ENCODE measurements around the gene PACSIN2. TPM values are rescaled to one million over a fixed set of nuclear protein-coding genes. Genes with fewer than 3 reads are reported as not detected.

The PACSIN2 gene
- total RNA-seq, 1 donor from 2014 or later = 48.6 TPM

DNA sequence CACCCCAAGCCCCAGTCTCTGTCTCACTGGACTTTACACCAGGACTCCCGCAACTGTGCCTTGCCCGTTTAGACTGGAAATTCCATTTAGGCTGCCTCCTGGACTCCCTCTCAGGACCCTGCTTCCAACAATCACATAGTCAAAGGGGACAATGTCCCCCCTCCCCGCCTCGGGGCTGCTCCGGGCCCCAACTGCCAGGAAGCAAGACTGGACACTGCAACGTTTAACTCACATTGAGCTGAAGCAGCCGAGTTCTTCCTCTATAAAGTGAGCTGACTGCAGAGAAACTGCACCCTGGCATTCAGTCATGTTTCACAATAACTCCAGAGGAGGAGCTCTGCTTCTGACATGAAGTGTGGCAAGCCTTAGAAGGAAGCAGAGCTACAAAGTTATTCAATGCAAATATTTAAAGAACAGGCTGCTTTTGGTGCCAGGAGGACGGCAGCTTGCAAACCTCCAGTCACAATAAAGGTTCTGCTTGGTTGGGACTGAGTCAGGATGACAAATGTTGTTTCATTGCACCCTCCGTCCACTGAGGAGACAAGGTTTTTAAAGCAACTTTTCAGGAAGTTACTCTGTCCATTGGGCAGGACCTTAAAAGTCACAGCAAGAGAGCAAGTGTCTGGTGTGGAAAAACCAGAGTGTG, 19.9 kb downstream of the PACSIN2 start:
- peak; percentile 87 for ATAC-seq
- intact Hi-C loops (cut with DNase I) = no loop called here
- no peak for DNase-seq (ENCODE audit: low spot score)

DNA sequence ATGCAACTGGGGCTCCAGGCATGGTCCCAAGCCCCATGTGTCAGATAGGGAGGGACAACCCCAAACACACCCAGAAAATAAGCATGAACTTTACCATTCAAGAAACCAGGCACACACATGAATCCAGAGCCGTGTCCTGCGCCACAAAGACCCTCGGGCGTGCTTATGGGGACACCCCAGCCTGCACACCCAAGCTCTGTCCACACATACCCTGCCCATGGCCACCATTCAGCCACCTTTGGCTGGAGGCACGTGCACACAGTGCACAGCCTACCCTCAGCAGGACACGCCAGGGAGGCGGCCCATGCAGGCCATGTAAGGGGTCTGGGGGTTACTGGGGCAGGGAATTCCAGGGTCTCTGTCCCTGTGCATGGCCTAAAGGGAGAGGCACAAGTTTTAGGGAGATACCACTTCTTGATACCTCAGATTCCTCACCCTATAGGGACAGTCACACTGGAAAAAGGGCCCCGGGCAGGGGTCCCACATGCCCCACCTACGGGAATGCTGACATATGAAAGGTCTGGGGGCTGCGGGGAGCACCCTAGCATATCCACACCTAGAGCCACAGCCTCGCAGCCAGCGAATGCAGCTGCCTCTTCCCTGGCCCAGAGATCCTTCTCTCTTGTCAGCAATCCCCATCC, 20.6 kb downstream of the PACSIN2 start:
- intact Hi-C loops (cut with DNase I) = no loop called here
- DNase-seq (ENCODE audit: low spot score) = no peak
- peak; percentile 18 for ATAC-seq

DNA sequence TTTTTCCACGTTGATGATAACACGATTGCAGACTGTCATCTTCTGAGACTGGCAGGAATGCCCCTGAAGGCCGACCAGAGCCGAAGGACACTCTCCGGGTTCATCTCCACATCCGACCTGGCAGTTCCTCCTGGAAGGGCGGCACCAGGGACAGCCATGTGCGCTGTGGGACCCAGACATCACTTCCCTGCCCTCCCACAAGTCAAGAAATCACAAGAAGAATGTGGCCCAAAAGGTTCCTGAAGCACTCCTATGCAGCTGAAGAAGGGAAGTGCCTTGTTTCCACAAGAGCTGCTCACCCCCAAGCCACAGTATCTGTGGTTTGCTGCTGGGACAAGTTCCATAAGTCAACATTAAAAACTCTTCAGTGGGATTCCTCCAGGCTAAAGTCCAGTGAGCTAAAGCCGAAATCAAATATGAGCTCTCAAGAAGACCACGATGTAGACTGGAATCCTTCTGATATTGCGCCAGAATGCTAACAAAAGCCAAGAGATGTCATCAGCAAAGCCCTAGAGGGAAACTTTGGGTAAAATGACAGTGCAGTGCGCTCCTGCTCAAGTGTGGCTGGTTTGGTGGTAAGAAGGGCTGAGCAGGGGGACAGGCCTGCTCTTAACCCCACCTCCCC, 21.2 kb downstream of the PACSIN2 start:
- ATAC-seq (peak; percentile 55), DNase-seq (ENCODE audit: low spot score) (no peak)
- intact Hi-C loops (cut with DNase I) = no loop called here

GRCh38 chr22:42992886-42993479, 22.0 kb downstream of the PACSIN2 start:
- DNase-seq (ENCODE audit: low spot score) (no peak), ATAC-seq (no peak)
- intact Hi-C loops (cut with DNase I) = no loop called here

DNA sequence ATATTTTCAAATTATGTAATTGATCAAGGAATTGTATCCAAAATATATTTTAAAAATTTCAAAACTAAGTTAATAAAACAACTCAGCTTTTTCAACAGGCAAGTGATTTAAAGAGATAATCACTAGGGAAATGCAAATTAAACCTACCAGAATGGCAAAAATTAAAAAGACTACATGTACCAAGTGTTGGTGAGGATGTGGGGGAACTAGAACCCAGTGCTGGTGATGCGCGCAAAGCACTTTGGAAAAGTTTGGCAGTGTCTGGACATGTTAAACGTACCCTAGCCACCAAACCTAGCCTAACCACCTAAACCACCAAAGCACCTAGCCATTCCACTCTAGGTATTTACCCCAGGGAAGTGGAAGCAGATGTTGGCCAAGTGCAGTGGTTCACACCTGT, 22.9 kb downstream of the PACSIN2 start:
- no peak for DNase-seq (ENCODE audit: low spot score)
- ATAC-seq = no peak
- intact Hi-C loops (cut with DNase I) = no loop called here

DNA sequence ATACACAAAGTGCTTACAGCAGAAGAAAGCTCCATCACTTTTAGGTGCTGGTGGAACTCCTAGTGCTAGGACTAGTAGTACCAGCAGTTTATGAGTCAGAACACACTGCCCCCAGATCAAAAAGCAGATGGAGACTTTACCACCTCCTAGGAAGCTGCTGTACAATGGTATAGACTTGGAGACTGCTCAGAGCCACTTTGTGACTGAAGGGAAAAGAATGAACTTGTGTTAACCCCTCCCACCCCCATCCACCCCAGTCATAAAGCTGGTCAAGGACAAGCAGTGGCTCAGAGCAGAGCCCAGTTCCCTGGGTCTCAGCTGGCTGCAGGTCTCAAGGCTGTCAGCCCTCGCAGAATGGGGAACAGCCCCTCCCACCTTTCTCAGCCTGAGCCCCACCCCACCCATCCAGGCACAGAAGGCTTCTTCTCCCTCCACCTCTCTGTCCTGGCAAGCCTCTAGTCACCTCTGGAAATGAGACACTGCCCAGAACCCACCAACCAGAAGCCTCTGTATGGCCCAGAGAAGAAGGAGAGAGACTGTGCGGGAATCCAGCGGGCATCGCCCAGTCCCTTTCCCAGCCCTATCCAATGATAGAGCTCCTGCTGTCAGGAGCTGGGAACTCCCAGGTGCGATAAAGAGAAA, 23.8 kb downstream of the PACSIN2 start:
- peak; percentile 33 for DNase-seq (ENCODE audit: low spot score)
- no peak for ATAC-seq
- intact Hi-C loops (cut with DNase I) = no loop called here

DNA sequence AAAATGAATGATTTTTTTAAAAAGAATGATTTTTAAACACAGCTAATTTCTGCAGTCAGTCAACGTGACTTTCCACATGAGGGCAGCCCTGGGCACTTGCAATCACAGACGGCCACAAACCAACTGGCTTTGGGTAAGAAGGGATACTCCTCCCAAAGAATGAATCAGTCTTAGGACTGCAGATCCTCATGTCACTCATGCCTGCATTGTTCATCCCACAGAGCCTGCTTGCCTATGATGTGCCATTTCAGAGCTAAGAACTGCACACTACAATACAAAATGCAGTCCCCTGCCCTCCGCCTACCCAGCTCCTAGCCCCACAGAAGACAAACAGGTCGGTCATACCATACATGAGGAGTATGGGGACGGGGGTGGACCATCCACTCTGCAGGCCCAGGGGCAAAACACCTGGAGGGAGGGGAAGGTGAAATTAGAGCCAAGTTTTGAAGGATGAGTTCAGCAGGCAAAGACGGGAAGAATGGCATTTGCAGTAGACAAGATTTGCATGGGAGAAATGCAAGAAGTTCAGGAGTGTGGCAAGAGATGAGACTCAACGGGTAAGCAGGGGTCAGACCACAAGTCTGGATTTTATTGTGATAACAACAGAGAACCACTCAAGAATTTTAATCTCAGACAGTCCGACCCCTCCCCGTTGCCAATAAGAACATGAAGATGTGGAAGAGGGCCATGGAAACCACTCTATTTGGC, 24.7 kb downstream of the PACSIN2 start:
- intact Hi-C loops (cut with DNase I) = no loop called here
- DNase-seq (ENCODE audit: low spot score) = peak; percentile 25

DNA sequence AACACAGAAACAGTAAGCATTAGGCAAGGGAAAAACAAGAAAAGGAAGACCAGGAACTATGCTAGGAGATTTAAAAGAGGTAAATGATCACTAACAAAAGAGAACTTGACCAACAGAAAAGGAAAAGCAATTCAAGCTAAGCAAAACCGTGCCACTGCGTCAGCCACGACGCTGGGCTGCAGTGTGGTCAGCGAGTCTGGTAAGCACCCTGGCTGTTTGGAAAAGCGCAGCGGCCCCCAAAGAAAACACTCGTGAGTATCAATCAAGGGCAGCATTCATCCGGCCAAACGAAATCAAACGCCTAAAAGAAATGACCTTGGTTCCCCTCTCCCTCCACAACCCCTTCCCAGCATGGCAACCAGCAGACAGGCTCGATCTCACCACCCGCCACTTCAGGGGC, 28.8 kb downstream of the PACSIN2 start:
- ATAC-seq (no peak), DNase-seq (ENCODE audit: low spot score) (no peak)
- intact Hi-C loops (cut with DNase I) = no loop called here

More for the DNA sequence above, 24.7 kb downstream of the PACSIN2 start:
- peak; percentile 33 for ATAC-seq

- no peak for ATAC-seq
- intact Hi-C loops (cut with DNase I) = no loop called here
- no peak for DNase-seq (ENCODE audit: low spot score)
Observed at GRCh38 chr22:42985531-42985905, 29.4 kb downstream of the PACSIN2 start.

- intact Hi-C loops (cut with DNase I) = no loop called here
Observed at GRCh38 chr22:42984814-42985530, 30.0 kb downstream of the PACSIN2 start.

GRCh38 chr22:42984397-42984796, 30.6 kb downstream of the PACSIN2 start:
- DNase-seq (ENCODE audit: low spot score) (no peak), ATAC-seq (no peak)
- intact Hi-C loops (cut with DNase I) = no loop called here

More at GRCh38 chr22:42984814-42985530, 30.0 kb downstream of the PACSIN2 start:
- ATAC-seq = no peak
- no peak for DNase-seq (ENCODE audit: low spot score)

- intact Hi-C loops (cut with DNase I) = no loop called here
- ATAC-seq = no peak
- no peak for DNase-seq (ENCODE audit: low spot score)
Observed at GRCh38 chr22:42983470-42983869, 31.5 kb downstream of the PACSIN2 start.

- intact Hi-C loops (cut with DNase I) = no loop called here
- ATAC-seq = no peak
Observed at GRCh38 chr22:42979606-42980005, 35.3 kb downstream of the PACSIN2 start.

GRCh38 chr22:42978453-42979103, 36.4 kb downstream of the PACSIN2 start:
- ATAC-seq = peak; percentile 84
- intact Hi-C loops (cut with DNase I) = no loop called here
- DNase-seq (ENCODE audit: low spot score) = no peak

More at GRCh38 chr22:42979606-42980005, 35.3 kb downstream of the PACSIN2 start:
- no peak for DNase-seq (ENCODE audit: low spot score)

- ATAC-seq = no peak
- DNase-seq (ENCODE audit: low spot score) = no peak
- intact Hi-C loops (cut with DNase I) = no loop called here
Observed at GRCh38 chr22:42977569-42977968, 37.4 kb downstream of the PACSIN2 start.

GRCh38 chr22:42976217-42976933, 38.6 kb downstream of the PACSIN2 start:
- intact Hi-C loops (cut with DNase I) = no loop called here
- DNase-seq (ENCODE audit: low spot score) (no peak), ATAC-seq (no peak)

GRCh38 chr22:42974223-42974622, 40.7 kb downstream of the PACSIN2 start:
- intact Hi-C loops (cut with DNase I) = no loop called here
- DNase-seq (ENCODE audit: low spot score) (no peak), ATAC-seq (no peak)

All from sciatic nerve (tissue), 2 donors.